Testis (tissue), 2 donors: ENCODE results near the gene AOX1.

ENCODE experiments used
- CTCF ChIP-seq, 3 experiments: fragments of 450-650 bp in 2 of 3; fragments of 200-600 bp in 1 of 3; sonication (generic) in 1 of 3; IDR thresholded peaks; one replicate each; pipeline ENCODE4 v1.5.1; 2016 to 2019; ENCODE audit warnings: antibody characterized with exemption in 3 of 3, mild to moderate bottlenecking in 2 of 3, moderate library complexity in 1 of 3
- POLR2A ChIP-seq: fragments of 450-650 bp; IDR thresholded peaks from one replicate; pipeline ENCODE4 v1.6.1; 2017; ENCODE audit warnings: antibody characterized with exemption, mild to moderate bottlenecking, moderate library complexity

- TF ChIP-seq POLR2A (no peak), CTCF (IDR thresholded peaks at IDR 0.05) (no peak)
Observed at GRCh38 chr2:200615247-200615646, 29.4 kb downstream of the AOX1 start.
